H1 (cell line): ENCODE results near the gene COLEC11. TPM values are rescaled to one million over a fixed set of nuclear protein-coding genes. Genes with fewer than 3 reads are reported as not detected.

Experiments
- CTCF ChIA-PET: fragments of 300-600 bp; sonication (Branson Sonifier 250); formaldehyde crosslinking; loops from one replicate; lab custom pipeline; 2021; ENCODE audit not compliant: partially characterized antibody; lab: Charles Lee
- POLR2A ChIA-PET: fragments of 300-600 bp; sonication (Branson Sonifier 250); formaldehyde crosslinking; loops from one replicate; lab custom pipeline; 2021; ENCODE audit warnings: inconsistent platforms; ENCODE audit not compliant: partially characterized antibody; lab: Charles Lee
- DNase-seq, 2 experiments: peaks; one replicate each; pipeline versions ENCODE4 v3.0.0 to v3.0.0-alpha.2; 2010 to 2022; ENCODE audit warnings: low spot score in 2 of 2, low read depth in 1 of 2, mixed read lengths in 1 of 2
- FAIRE-seq: peaks from 2 replicates; lab custom pipeline; 2011; peaks lifted over from hg19 to GRCh38; lab: Jason Lieb, UNC
- H2AFZ ChIP-seq: 2 replicates; pipeline ENCODE4 v1.8.1; 2012; ENCODE audit warnings: low read length, inconsistent platforms
- H2AK5ac ChIP-seq: 2 replicates; pipeline ENCODE4 v1.6.1; 2013; ENCODE audit warnings: low read depth, low read length
- H2BK120ac ChIP-seq: replicated peaks from 2 replicates; pipeline ENCODE3; 2013; ENCODE audit warnings: low read depth, low read length, inconsistent platforms
- H2BK12ac ChIP-seq: 2 replicates; pipeline ENCODE4 v1.6.1; 2013; ENCODE audit warnings: low read depth, low read length
- H2BK15ac ChIP-seq: 2 replicates; pipeline ENCODE4 v1.6.1; 2013; ENCODE audit warnings: low read length
- H2BK20ac ChIP-seq: 2 replicates; pipeline ENCODE4 v1.6.1; 2013; ENCODE audit warnings: low read length
- H2BK5ac ChIP-seq: 2 replicates; pipeline ENCODE4 v1.6.1; 2013; ENCODE audit warnings: low read depth, low read length
- H3K14ac ChIP-seq: 2 replicates; pipeline ENCODE4 v1.6.1; 2013; ENCODE audit warnings: inconsistent platforms; ENCODE audit not compliant: insufficient read length
- H3K18ac ChIP-seq: 2 replicates; pipeline ENCODE4 v1.6.1; 2013; ENCODE audit warnings: low read length; ENCODE audit errors: extremely low read depth
- H3K23ac ChIP-seq: 2 replicates; pipeline ENCODE4 v1.6.1; 2013; ENCODE audit warnings: inconsistent platforms; ENCODE audit not compliant: insufficient read length
- H3K23me2 ChIP-seq: 2 replicates; pipeline ENCODE4 v1.6.1; 2013; ENCODE audit warnings: low read depth, low read length
- H3K27ac ChIP-seq: 2 replicates; pipeline ENCODE4 v1.6.1; 2011; ENCODE audit warnings: low read depth, low read length, inconsistent platforms
- H3K27me3 ChIP-seq, 4 experiments: replicated peaks in 1 of 4; 1 replicate in 1 of 4; 2 replicates in 3 of 4; pipeline versions ENCODE4 v1.6.1 to v1.8.1; 2011 to 2013; ENCODE audit warnings: low read length in 3 of 4, mild to moderate bottlenecking in 3 of 4, inconsistent platforms in 2 of 4, mixed read lengths in 2 of 4, moderate library complexity in 1 of 4; ENCODE audit not compliant: control insufficient read depth in 3 of 4, insufficient read depth in 3 of 4; ENCODE audit errors: extremely low read depth in 1 of 4
- H3K36me3 ChIP-seq, 4 experiments: 2 replicates each; pipeline versions ENCODE4 v1.6.1 to v1.8.1; 2011 to 2013; ENCODE audit warnings: mild to moderate bottlenecking in 4 of 4, low read length in 3 of 4, moderate library complexity in 2 of 4, control low read depth in 1 of 4, inconsistent platforms in 1 of 4; ENCODE audit not compliant: insufficient read depth in 4 of 4, control insufficient read depth in 2 of 4
- H3K4ac ChIP-seq: replicated peaks from 2 replicates; pipeline ENCODE3; 2013; ENCODE audit warnings: low read length, low read depth, mixed read lengths, inconsistent platforms; ENCODE audit not compliant: insufficient read length
- H3K4me1 ChIP-seq, 4 experiments: replicated peaks in 1 of 4; 1 replicate in 1 of 4; 2 replicates in 3 of 4; pipeline versions ENCODE4 v1.6.1 to v1.8.1; 2011 to 2013; ENCODE audit warnings: low read length in 3 of 4, inconsistent platforms in 2 of 4, mixed read lengths in 1 of 4; ENCODE audit not compliant: insufficient read depth in 4 of 4, control insufficient read depth in 3 of 4
- H3K4me2 ChIP-seq, 2 experiments: 2 replicates each; pipeline versions ENCODE4 v1.6.1 to v1.8.1; 2011 to 2013; ENCODE audit warnings: low read depth in 2 of 2, low read length in 2 of 2, control low read depth in 1 of 2, inconsistent platforms in 1 of 2, mild to moderate bottlenecking in 1 of 2; ENCODE audit not compliant: insufficient read depth in 1 of 2
- H3K4me3 ChIP-seq, 4 experiments: fragments of 200-600, 300-600 bp in 1 of 4; sonication (generic), shearing (Covaris generic), sonication (Bioruptor Twin) in 1 of 4; 2 replicates each; pipeline versions ENCODE4 v1.5.1 to v1.8.1; 2011 to 2016; ENCODE audit warnings: low read length in 4 of 4, low read depth in 3 of 4, control low read depth in 2 of 4, inconsistent platforms in 2 of 4, mild to moderate bottlenecking in 2 of 4, mixed read lengths in 1 of 4, moderate library complexity in 1 of 4; ENCODE audit not compliant: insufficient read depth in 2 of 4; ENCODE audit errors: extremely low read depth in 1 of 4
- H3K56ac ChIP-seq: replicated peaks from 2 replicates; pipeline ENCODE3; 2013; ENCODE audit warnings: low read depth, mild to moderate bottlenecking, mixed read lengths, low read length, inconsistent platforms; ENCODE audit not compliant: insufficient read length
- H3K79me1 ChIP-seq: 2 replicates; pipeline ENCODE4 v1.6.1; 2013; ENCODE audit warnings: low read depth, low read length, control low read depth
- H3K79me2 ChIP-seq, 2 experiments: 2 replicates each; pipeline versions ENCODE4 v1.6.1 to v1.8.1; 2012 to 2013; ENCODE audit warnings: low read length in 2 of 2, mild to moderate bottlenecking in 2 of 2, inconsistent platforms in 1 of 2; ENCODE audit not compliant: insufficient read depth in 2 of 2, control insufficient read depth in 1 of 2
- H3K9ac ChIP-seq, 4 experiments: replicated peaks in 1 of 4; 1 replicate in 1 of 4; 2 replicates in 3 of 4; pipeline versions ENCODE4 v1.6.1 to v1.8.1; 2011 to 2013; ENCODE audit warnings: low read depth in 3 of 4, low read length in 3 of 4, control low read depth in 2 of 4, mild to moderate bottlenecking in 2 of 4, moderate library complexity in 2 of 4, inconsistent platforms in 1 of 4; ENCODE audit errors: extremely low read depth in 1 of 4
- H3K9me3 ChIP-seq, 2 experiments: 2 replicates each; pipeline versions ENCODE4 v1.6.1 to v1.8.1; 2012 to 2013; ENCODE audit warnings: mild to moderate bottlenecking in 2 of 2, moderate library complexity in 2 of 2, control low read depth in 1 of 2, inconsistent platforms in 1 of 2, low read depth in 1 of 2, low read length in 1 of 2, mixed read lengths in 1 of 2; ENCODE audit not compliant: insufficient read depth in 2 of 2
- H4K20me1 ChIP-seq, 2 experiments: replicated peaks in 1 of 2; 2 replicates each; pipeline versions ENCODE3 to v1.8.1; 2011 to 2013; ENCODE audit warnings: inconsistent platforms in 2 of 2, low read length in 2 of 2, mild to moderate bottlenecking in 1 of 2; ENCODE audit not compliant: insufficient read depth in 2 of 2, control insufficient read depth in 1 of 2
- H4K5ac ChIP-seq: 2 replicates; pipeline ENCODE4 v1.6.1; 2013; ENCODE audit warnings: low read length, low read depth, mixed read lengths, inconsistent platforms; ENCODE audit not compliant: insufficient read length
- H4K8ac ChIP-seq: 2 replicates; pipeline ENCODE4 v1.8.0; 2013; ENCODE audit warnings: mild to moderate bottlenecking, moderate library complexity, low read length, inconsistent platforms; ENCODE audit not compliant: insufficient read depth; ENCODE audit errors: extremely low read depth
- H4K91ac ChIP-seq: replicated peaks from 2 replicates; pipeline ENCODE3; 2013; ENCODE audit warnings: low read length, mixed read lengths, inconsistent platforms; ENCODE audit not compliant: insufficient read length
- ASH2L ChIP-seq: fragments of 200-600, 300-600 bp; sonication (generic); IDR thresholded peaks from one replicate; pipeline ENCODE4 v1.7.1; 2017; ENCODE audit warnings: low read length
- ATF3 ChIP-seq: IDR thresholded peaks from 2 replicates; pipeline ENCODE4 v1.6.1; 2011; ENCODE audit warnings: low read depth, mild to moderate bottlenecking, low read length; ENCODE audit not compliant: insufficient read depth
- BACH1 ChIP-seq: IDR thresholded peaks from 2 replicates; pipeline ENCODE4 v1.6.1; 2012; ENCODE audit warnings: low read length, improper control_type of control experiment
- CHD1 ChIP-seq: IDR thresholded peaks from 2 replicates; pipeline ENCODE4 v1.6.1; 2012; ENCODE audit warnings: low read depth, low read length, improper control_type of control experiment
- CHD2 ChIP-seq: IDR thresholded peaks from 2 replicates; pipeline ENCODE4 v1.6.1; 2012; ENCODE audit warnings: low read length, improper control_type of control experiment
- GABPA ChIP-seq: IDR thresholded peaks from 2 replicates; pipeline ENCODE4 v1.6.1; 2011; ENCODE audit warnings: mild to moderate bottlenecking, low read length, moderate library complexity, borderline replicate concordance; ENCODE audit not compliant: insufficient read depth
- GTF2F1 ChIP-seq: IDR thresholded peaks from 2 replicates; pipeline ENCODE4 v1.6.1; 2012; ENCODE audit warnings: low read depth, low read length, improper control_type of control experiment, borderline replicate concordance
- JUND ChIP-seq: IDR thresholded peaks from 2 replicates; pipeline ENCODE4 v1.6.1; 2011; ENCODE audit warnings: mild to moderate bottlenecking, improper control_type of control experiment, low read length
- MAFK ChIP-seq: IDR thresholded peaks from 2 replicates; pipeline ENCODE4 v1.6.1; 2012; ENCODE audit warnings: low read depth, mild to moderate bottlenecking, improper control_type of control experiment, low read length
- POLR2A ChIP-seq, 2 experiments: IDR thresholded peaks; 1 replicate in 1 of 2; 2 replicates in 1 of 2; pipeline ENCODE4 v1.6.1; 2011; ENCODE audit warnings: low read depth in 2 of 2, low read length in 2 of 2, mild to moderate bottlenecking in 2 of 2; ENCODE audit errors: control extremely low read depth in 1 of 2
- SAP30 ChIP-seq: fragments of 300-600 bp; sonication (generic); IDR thresholded peaks from 2 replicates; pipeline ENCODE4 v1.7.1; 2012; ENCODE audit warnings: low read length, moderate library complexity, mild to moderate bottlenecking, inconsistent platforms; ENCODE audit not compliant: insufficient read depth, insufficient replicate concordance
- SP2 ChIP-seq: IDR thresholded peaks from 2 replicates; pipeline ENCODE4 v1.6.1; 2012; ENCODE audit warnings: mild to moderate bottlenecking, low read length, inconsistent platforms
- TEAD4 ChIP-seq: IDR thresholded peaks from 2 replicates; pipeline ENCODE4 v1.6.1; 2012; ENCODE audit warnings: low read depth, low read length, inconsistent platforms, mixed read lengths
- WGBS, 2 experiments: shearing (Covaris generic) in 1 of 2; methylation state at CpG; one replicate each; pipeline versions ENCODE4 v1.1.6 to v1.1.7; 2013 to 2015; ENCODE audit warnings: low lambda C conversion rate in 2 of 2, mixed read lengths in 2 of 2, inconsistent platforms in 1 of 2, low coverage in 1 of 2, missing lambda C conversion rate in 1 of 2; ENCODE audit not compliant: insufficient replicate concordance in 2 of 2, insufficient coverage in 1 of 2, insufficient read length in 1 of 2; ENCODE audit errors: extremely low coverage in 1 of 2, missing lambda C conversion rate in 1 of 2; 5-methylcytosine and 5-hydroxymethylcytosine counted together
- polyA plus RNA-seq, 7 experiments: library from polyadenylated mRNA; depleted of rRNA in 3 of 7; stranded (reverse) in 5 of 7; unstranded in 2 of 7; fragments of >200 nt in 5 of 7; fragments of 200-250 nt in 2 of 7; gene quantifications; 1 replicate in 5 of 7; 2 replicates in 1 of 7; 4 replicates in 1 of 7; pipeline versions ENCODE4 v1.2.1 to v1.2.3, GENCODE V29; 2011 to 2013; ENCODE audit warnings: missing spikeins in 2 of 7, mixed read lengths in 2 of 7
- total RNA-seq: library from RNA; stranded (reverse); fragmentation: NEBNext Ultra II Directional; extraction: Animal tissue kit (Norgen Biotek cat#: 25700); gene quantifications from 2 replicates; pipeline ENCODE4 v1.2.1, GENCODE V29; 2021

The COLEC11 gene
- total and polyA plus RNA-seq, 2 of the 8 experiments (the other 6 are each of a cell fraction or from before 2014, with no cell fraction given) = 0.47 to 0.80 TPM

GRCh38 chr2:3566806-3567205 lies 28.1 kb upstream of the COLEC11 start:
- H3K9ac ChIP-seq = no peak overlapping the region
- no peaks in the 10 kb centered on the region for H3K23me2 ChIP-seq
- H3K56ac ChIP-seq = no peak overlapping the region
- no peaks in the 10 kb centered on the region for H3K27me3 ChIP-seq
- no peak overlapping the region for H3K4me2 ChIP-seq
- H2BK5ac ChIP-seq = no peak overlapping the region
- ChIA-PET CTCF (no interaction called here), POLR2A (interaction anchor here (1.6 to 19.5 kb wide), 2 partner anchors 9 to 14 kb away, joined by 5 to 373 read pairs; partner anchors contain the start of genes RNASEH1 and RPS7)
- H3K4me3 ChIP-seq = no peak overlapping the region
- no peak overlapping the region for H4K91ac ChIP-seq
- no peak overlapping the region for H3K14ac ChIP-seq
- H2AFZ ChIP-seq = no peak overlapping the region
- no peak overlapping the region for H4K8ac ChIP-seq
- no peak overlapping the region for H3K27ac ChIP-seq
- H3K23ac ChIP-seq = no peak overlapping the region
- no peaks in the 10 kb centered on the region for H3K79me2 ChIP-seq
- H3K9me3 ChIP-seq = no peaks in the 10 kb centered on the region
- WGBS, 2 experiments = 93% methylated on average over 9 of the region's 9 CpGs; no CpG with 5 or more reads in 1 of the 2 experiments
- no peak overlapping the region for H3K18ac ChIP-seq
- no peaks in the 10 kb centered on the region for H3K4me1 ChIP-seq
- peaks cover 0 to 2% of the 10 kb centered on the region in 2 experiments for H4K20me1 ChIP-seq
- no peak for TF ChIP-seq POLR2A (IDR thresholded peaks at IDR 0.05; ENCODE audit: control extremely low read depth in 1 of 2, low read depth in 2 of 2, low read length in 2 of 2)
- no peak for TF ChIP-seq ATF3
- TF ChIP-seq GABPA = no peak
- TF ChIP-seq CHD2 = no peak
- no peak for TF ChIP-seq SAP30
- no peak for TF ChIP-seq CHD1
- TF ChIP-seq BACH1 = no peak
- TF ChIP-seq SP2 = no peak
- no peak for TF ChIP-seq TEAD4
- no peak for TF ChIP-seq MAFK
- no peak for TF ChIP-seq ASH2L
- TF ChIP-seq JUND = no peak
- TF ChIP-seq GTF2F1 = no peak
- no peak overlapping the region for H2BK20ac ChIP-seq
- H2BK15ac ChIP-seq = no peak overlapping the region
- no peak overlapping the region for H3K4ac ChIP-seq
- DNase-seq = no peak
- FAIRE-seq = no peak
- no peak overlapping the region for H4K5ac ChIP-seq
- no peak overlapping the region for H2AK5ac ChIP-seq
- H2BK120ac ChIP-seq = no peak overlapping the region
- H3K36me3 ChIP-seq = no peaks in the 10 kb centered on the region
- H3K79me1 ChIP-seq = no peaks in the 10 kb centered on the region; the same call in 1 of the 2 replicates
- no peak overlapping the region for H2BK12ac ChIP-seq
